PFSK-1 (cell line): Measurements from ENCODE around the gene YAF2.

Experiments used
- POLR2AphosphoS5 ChIP-seq: IDR thresholded peaks from 2 replicates; pipeline ENCODE4 v1.6.1; 2012; ENCODE audit warnings: low read depth, mild to moderate bottlenecking, control low read depth, low read length, moderate library complexity
- REST ChIP-seq, 2 experiments: IDR thresholded peaks; 2 replicates each; pipeline versions ENCODE4 v1.6.1 to v1.8.0; 2011 to 2012; ENCODE audit warnings: low read depth in 2 of 2, low read length in 2 of 2, control low read depth in 1 of 2, inconsistent platforms in 1 of 2, mild to moderate bottlenecking in 1 of 2, moderate library complexity in 1 of 2; ENCODE audit not compliant: insufficient read depth in 1 of 2
- SIN3A ChIP-seq: IDR thresholded peaks from 2 replicates; pipeline ENCODE4 v1.6.1; 2012; ENCODE audit warnings: mild to moderate bottlenecking, low read length, moderate library complexity, borderline replicate concordance; ENCODE audit not compliant: insufficient read depth

- TF ChIP-seq POLR2AphosphoS5 (no peak), SIN3A (no peak), REST (IDR thresholded peaks at IDR 0.05; ENCODE audit: insufficient read depth in 1 of 2, low read depth in 2 of 2, low read length in 2 of 2) (no peak)
Measured at GRCh38 chr12:42118136-42118879, 119.7 kb downstream of the YAF2 start.
